ENCODE measurements around the gene KLHL20. TPM values are rescaled to one million over a fixed set of nuclear protein-coding genes. Genes with fewer than 3 reads are reported as not detected.

Gene KLHL20
- total RNA-seq, 1 donor from 2014 or later, result 25.4 TPM

DNA sequence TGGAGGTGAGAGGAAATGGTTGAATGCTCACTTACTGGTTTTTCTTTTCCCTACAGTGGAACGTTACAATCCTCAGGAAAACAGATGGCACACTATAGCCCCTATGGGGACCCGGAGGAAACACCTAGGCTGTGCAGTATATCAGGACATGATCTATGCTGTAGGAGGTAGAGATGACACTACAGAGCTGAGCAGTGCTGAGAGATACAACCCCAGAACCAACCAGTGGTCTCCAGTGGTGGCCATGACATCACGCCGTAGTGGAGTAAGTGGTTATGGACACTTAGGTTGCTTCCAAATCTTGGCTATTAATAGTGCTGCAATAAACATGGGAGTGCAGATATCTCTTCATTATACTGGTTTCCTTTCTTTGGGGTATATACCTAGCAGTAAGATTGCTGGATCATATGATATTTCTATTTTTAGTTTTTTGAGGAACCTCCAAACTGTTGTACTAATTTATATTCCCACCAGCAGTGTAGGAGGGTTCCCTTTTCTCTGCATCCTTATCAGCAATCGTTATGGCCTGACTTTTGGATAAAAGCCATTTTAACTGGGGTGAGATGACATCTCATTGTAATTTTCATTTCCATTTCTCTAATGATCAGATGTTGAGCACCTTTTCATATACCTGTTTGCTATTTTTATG is 60.9 kb downstream of the KLHL20 start:
- DNase-seq (ENCODE audit: low read depth) (no peak), FAIRE-seq (no peak)
- H3K4me2 ChIP-seq (ENCODE audit: low read length), result no peak overlapping the region
- no peak overlapping the region for H2AFZ ChIP-seq (ENCODE audit: low read depth, low read length)
- peaks cover 11% of the 10 kb centered on the region for H3K36me3 ChIP-seq (ENCODE audit: insufficient read depth, low read length)
- H3K27me3 Mint-ChIP-seq (ENCODE audit: low read depth, unreplicated experiment), result no peaks in the 10 kb centered on the region
- H3K4me3 ChIP-seq (ENCODE audit: insufficient read depth, low read depth, low read length), result no peak overlapping the region
- H3K9me3 Mint-ChIP-seq (ENCODE audit: unreplicated experiment), result peaks cover 3% of the 10 kb centered on the region
- no peaks in the 10 kb centered on the region for H3K79me2 ChIP-seq (ENCODE audit: insufficient read depth, low read length)
- H4K20me1 ChIP-seq (ENCODE audit: insufficient read depth, low read length), result peaks cover 5% of the 10 kb centered on the region
- H3K4me1 ChIP-seq (ENCODE audit: insufficient read depth, low read length), result no peaks in the 10 kb centered on the region
- no peak overlapping the region for H3K27ac Mint-ChIP-seq (ENCODE audit: unreplicated experiment)
- peaks cover 2% of the 10 kb centered on the region for H3K4me1 Mint-ChIP-seq (ENCODE audit: low read depth, unreplicated experiment)
- no peaks in the 10 kb centered on the region for H3K9me3 ChIP-seq (ENCODE audit: insufficient read depth, low read depth, low read length)
- peaks cover 22% of the 10 kb centered on the region for H3K36me3 Mint-ChIP-seq (ENCODE audit: low read depth, unreplicated experiment)
- H3K27ac ChIP-seq (ENCODE audit: low read depth, low read length), result no peak overlapping the region
- no peak overlapping the region for H3K4me3 Mint-ChIP-seq (ENCODE audit: unreplicated experiment)
- no peak overlapping the region for H3K9ac ChIP-seq (ENCODE audit: low read length)
- TF ChIP-seq, protein P1, sequence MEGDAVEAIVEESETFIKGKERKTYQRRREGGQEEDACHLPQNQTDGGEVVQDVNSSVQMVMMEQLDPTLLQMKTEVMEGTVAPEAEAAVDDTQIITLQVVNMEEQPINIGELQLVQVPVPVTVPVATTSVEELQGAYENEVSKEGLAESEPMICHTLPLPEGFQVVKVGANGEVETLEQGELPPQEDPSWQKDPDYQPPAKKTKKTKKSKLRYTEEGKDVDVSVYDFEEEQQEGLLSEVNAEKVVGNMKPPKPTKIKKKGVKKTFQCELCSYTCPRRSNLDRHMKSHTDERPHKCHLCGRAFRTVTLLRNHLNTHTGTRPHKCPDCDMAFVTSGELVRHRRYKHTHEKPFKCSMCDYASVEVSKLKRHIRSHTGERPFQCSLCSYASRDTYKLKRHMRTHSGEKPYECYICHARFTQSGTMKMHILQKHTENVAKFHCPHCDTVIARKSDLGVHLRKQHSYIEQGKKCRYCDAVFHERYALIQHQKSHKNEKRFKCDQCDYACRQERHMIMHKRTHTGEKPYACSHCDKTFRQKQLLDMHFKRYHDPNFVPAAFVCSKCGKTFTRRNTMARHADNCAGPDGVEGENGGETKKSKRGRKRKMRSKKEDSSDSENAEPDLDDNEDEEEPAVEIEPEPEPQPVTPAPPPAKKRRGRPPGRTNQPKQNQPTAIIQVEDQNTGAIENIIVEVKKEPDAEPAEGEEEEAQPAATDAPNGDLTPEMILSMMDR (IDR thresholded peaks at IDR 0.05; ENCODE audit: insufficient read depth, low read depth, low read length), result no peak
- no peak for TF ChIP-seq EZH2 (IDR thresholded peaks at IDR 0.05; ENCODE audit: insufficient read depth, low read length)
- no peaks in the 10 kb centered on the region for H3K27me3 ChIP-seq (ENCODE audit: insufficient read depth, low read length)

DNA sequence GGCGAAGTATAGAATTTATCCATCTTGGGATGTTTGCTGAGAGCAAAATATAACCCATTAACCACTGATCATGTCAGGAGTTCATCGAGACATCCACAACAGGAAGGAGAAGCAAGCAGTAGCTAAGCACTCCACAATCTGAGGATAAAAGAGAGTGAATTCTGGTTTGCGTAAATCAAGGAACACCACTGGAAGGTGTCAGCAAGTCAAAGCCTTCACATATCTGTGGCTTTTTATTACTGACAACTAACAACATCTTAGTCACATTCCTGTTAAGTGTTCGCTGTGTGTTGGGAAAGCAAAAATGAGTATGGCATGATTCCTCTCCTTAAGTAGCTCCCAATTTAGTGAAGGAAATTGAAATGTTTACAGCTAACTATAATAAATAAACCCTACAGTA is 65.2 kb downstream of the KLHL20 start:
- no peak overlapping the region for H3K4me2 ChIP-seq (ENCODE audit: low read length)
- DNase-seq (ENCODE audit: low read depth) (no peak), FAIRE-seq (no peak)
- H2AFZ ChIP-seq (ENCODE audit: low read depth, low read length), result no peak overlapping the region
- Mint-ChIP-seq H3K36me3 (ENCODE audit: low read depth, unreplicated experiment) (peaks cover 25% of the 10 kb centered on the region), H3K27me3 (ENCODE audit: low read depth, unreplicated experiment) (no peaks in the 10 kb centered on the region), H3K4me3 (ENCODE audit: unreplicated experiment) (no peak overlapping the region), H3K27ac (ENCODE audit: unreplicated experiment) (no peak overlapping the region), H3K9me3 (ENCODE audit: unreplicated experiment) (peaks cover 3% of the 10 kb centered on the region), H3K4me1 (ENCODE audit: low read depth, unreplicated experiment) (peaks cover 3% of the 10 kb centered on the region)
- no peak overlapping the region for H3K27ac ChIP-seq (ENCODE audit: low read depth, low read length)
- peaks cover 26% of the 10 kb centered on the region for H3K36me3 ChIP-seq (ENCODE audit: insufficient read depth, low read length)
- no peak overlapping the region for H3K4me3 ChIP-seq (ENCODE audit: insufficient read depth, low read depth, low read length)
- H3K4me1 ChIP-seq (ENCODE audit: insufficient read depth, low read length), result no peaks in the 10 kb centered on the region
- H3K9ac ChIP-seq (ENCODE audit: low read length), result no peak overlapping the region
- no peaks in the 10 kb centered on the region for H3K79me2 ChIP-seq (ENCODE audit: insufficient read depth, low read length)
- TF ChIP-seq, protein P1 (IDR thresholded peaks at IDR 0.05; ENCODE audit: insufficient read depth, low read depth, low read length), result no peak
- TF ChIP-seq EZH2 (IDR thresholded peaks at IDR 0.05; ENCODE audit: insufficient read depth, low read length), result no peak
- H3K27me3 ChIP-seq (ENCODE audit: insufficient read depth, low read length), result no peaks in the 10 kb centered on the region
- no peaks in the 10 kb centered on the region for H3K9me3 ChIP-seq (ENCODE audit: insufficient read depth, low read depth, low read length)
- peaks cover 5% of the 10 kb centered on the region for H4K20me1 ChIP-seq (ENCODE audit: insufficient read depth, low read length)

DNA sequence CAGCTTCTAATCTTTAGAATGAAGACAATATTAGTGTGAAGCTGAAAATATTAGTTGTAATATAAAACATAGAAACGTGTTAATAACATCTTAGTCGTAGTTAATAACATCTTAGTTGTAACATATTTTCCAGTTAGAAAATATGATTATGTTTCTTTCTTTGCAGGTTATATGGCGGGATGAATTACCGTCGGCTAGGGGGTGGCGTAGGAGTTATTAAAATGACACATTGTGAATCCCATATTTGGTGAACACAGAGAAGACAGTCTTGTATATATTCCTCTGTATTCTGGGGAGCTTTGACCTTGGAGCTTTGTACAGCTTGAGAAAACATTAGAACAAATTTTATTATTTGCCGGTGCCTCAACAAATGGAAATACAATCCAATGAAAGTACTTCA is 70.2 kb downstream of the KLHL20 start:
- Mint-ChIP-seq H3K27me3 (ENCODE audit: low read depth, unreplicated experiment) (no peaks in the 10 kb centered on the region), H3K27ac (ENCODE audit: unreplicated experiment) (no peak overlapping the region), H3K36me3 (ENCODE audit: low read depth, unreplicated experiment) (peaks cover 6% of the 10 kb centered on the region), H3K4me1 (ENCODE audit: low read depth, unreplicated experiment) (peaks cover 3% of the 10 kb centered on the region), H3K4me3 (ENCODE audit: unreplicated experiment) (no peak overlapping the region), H3K9me3 (ENCODE audit: unreplicated experiment) (no peaks in the 10 kb centered on the region)
- Histone ChIP-seq H3K36me3 (ENCODE audit: insufficient read depth, low read length) (peaks cover 27% of the 10 kb centered on the region), H3K79me2 (ENCODE audit: insufficient read depth, low read length) (no peaks in the 10 kb centered on the region), H4K20me1 (ENCODE audit: insufficient read depth, low read length) (no peaks in the 10 kb centered on the region), H3K27me3 (ENCODE audit: insufficient read depth, low read length) (no peaks in the 10 kb centered on the region), H3K4me2 (ENCODE audit: low read length) (no peak overlapping the region), H3K27ac (ENCODE audit: low read depth, low read length) (no peak overlapping the region), H3K4me1 (ENCODE audit: insufficient read depth, low read length) (no peaks in the 10 kb centered on the region), H3K9ac (ENCODE audit: low read length) (no peak overlapping the region), H3K4me3 (ENCODE audit: insufficient read depth, low read depth, low read length) (no peak overlapping the region), H2AFZ (ENCODE audit: low read depth, low read length) (no peak overlapping the region), H3K9me3 (ENCODE audit: insufficient read depth, low read depth, low read length) (no peaks in the 10 kb centered on the region)
- DNase-seq (ENCODE audit: low read depth) (no peak), FAIRE-seq (no peak)
- no peak for TF ChIP-seq EZH2 (IDR thresholded peaks at IDR 0.05; ENCODE audit: insufficient read depth, low read length)
- TF ChIP-seq, protein P1 (IDR thresholded peaks at IDR 0.05; ENCODE audit: insufficient read depth, low read depth, low read length), result no peak

Measured in astrocyte (in vitro differentiated cells and primary cell).